NOMO-1 treated with DMSO at 0.1 percent for 48 hours (cell line): ENCODE data around the gene ANXA5.
A peak's percentile ranks its signal among the peaks of the same experiment; 100 is the strongest.
"Not testable (repeated sequence)": the region's sequence is repeated elsewhere in the genome, so short reads cannot be mapped to it uniquely, and the experiment has no call there.

Source experiments
- DNase-seq: peaks from one replicate; lab custom pipeline; 2025; ENCODE audit not compliant: unreplicated experiment; lab: John Stamatoyannopoulos, UW

Gene ANXA5

GRCh38 chr4:121679951-121680350 is 16.8 kb downstream of the ANXA5 start:
- no peak for DNase-seq

GRCh38 chr4:121679267-121679666 is 17.5 kb downstream of the ANXA5 start:
- DNase-seq: no peak

GRCh38 chr4:121677524-121677923 is 19.3 kb downstream of the ANXA5 start:
- no peak for DNase-seq

GRCh38 chr4:121676345-121677075 is 20.3 kb downstream of the ANXA5 start:
- no peak for DNase-seq

GRCh38 chr4:121675715-121676114 is 21.1 kb downstream of the ANXA5 start:
- DNase-seq: no peak

- DNase-seq: no peak
Measured at GRCh38 chr4:121674696-121675095, 22.1 kb downstream of the ANXA5 start.

DNA sequence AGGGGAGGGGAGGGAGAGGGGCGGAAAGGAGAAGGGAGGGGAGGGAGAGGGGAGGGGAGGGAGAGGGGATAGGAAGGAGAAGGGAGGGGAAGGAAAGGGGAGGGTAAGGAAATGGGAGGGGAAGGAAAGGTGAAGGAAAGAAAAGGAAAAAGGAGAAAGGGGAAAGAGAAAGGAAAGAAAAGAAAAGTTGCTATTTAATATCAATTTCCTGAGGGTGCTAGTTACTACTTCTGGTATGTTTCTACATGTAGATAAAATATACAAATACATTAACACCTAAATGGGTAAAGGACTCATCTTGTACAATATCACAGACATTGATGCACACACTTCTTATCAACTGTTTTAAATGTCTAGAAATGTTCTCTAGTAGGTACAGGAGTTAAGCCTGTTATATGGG is 22.6 kb downstream of the ANXA5 start:
- DNase-seq: no peak

GRCh38 chr4:121669163-121669550 is 27.6 kb downstream of the ANXA5 start:
- no peak for DNase-seq

DNA sequence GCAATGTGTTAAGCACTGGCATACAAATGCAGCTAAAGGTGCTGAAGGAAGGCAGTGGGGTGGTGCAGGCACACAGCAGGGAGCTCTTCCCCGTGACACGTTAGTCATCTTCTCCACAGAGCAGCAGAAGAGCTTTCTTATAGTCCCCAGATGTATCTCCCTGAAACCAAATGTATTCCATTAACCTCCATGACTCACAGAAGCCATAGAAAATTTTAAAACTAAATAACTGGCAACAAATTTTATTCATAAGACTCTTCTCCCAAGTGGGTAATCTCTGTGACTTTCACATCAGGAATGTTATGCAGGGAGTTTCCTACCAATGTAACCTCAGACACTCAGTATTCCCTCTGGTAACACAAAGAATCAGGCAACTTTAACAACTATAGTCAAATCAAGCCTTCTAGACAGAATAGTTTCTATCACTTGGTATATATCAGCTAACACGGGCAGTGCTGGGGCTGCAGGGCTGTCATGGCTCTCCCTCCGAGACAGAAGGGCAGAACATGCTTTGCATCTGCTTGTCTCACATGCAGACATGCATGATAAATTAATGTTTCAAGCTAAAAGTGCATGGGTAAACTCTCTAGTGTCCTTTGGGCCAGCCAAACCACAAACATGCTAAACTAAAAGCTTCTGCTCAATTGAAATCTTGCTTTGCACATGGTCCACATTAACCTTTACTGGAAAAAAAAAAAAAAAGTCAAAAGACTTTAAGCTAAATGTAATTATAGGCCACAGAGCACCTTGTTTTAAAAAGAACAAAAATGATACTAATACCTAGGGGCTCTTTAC is 28.2 kb downstream of the ANXA5 start:
- no peak for DNase-seq

DNA sequence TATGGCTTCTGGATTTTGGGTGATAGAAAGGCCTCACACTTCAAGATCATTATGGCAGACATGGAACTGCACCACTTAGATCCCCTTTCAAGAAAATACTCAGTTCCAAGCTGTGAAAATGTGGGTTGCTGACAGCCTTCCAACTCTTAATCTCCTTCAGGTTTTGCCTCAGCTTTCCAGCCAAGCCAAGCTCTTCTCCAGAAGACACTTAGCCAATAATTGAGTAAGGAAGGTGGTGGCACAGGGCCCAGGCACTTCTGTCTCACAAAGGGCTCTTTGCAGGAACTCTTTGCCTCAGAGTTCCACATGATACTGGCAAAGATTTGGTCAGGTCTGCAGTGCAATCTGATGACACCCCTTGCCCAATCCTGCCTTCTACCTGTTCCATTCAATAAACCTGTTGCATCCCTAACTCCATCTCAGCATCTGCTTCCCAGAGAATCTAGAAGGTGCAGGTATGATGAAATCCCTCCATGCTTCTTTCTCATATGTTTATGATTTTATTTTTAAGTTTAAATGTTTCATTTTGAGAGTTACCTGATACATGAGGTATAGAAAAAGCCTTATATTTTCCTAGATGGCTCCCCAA is 30.6 kb downstream of the ANXA5 start:
- no peak for DNase-seq

GRCh38 chr4:121665371-121665770 is 31.4 kb downstream of the ANXA5 start:
- no peak for DNase-seq

DNA sequence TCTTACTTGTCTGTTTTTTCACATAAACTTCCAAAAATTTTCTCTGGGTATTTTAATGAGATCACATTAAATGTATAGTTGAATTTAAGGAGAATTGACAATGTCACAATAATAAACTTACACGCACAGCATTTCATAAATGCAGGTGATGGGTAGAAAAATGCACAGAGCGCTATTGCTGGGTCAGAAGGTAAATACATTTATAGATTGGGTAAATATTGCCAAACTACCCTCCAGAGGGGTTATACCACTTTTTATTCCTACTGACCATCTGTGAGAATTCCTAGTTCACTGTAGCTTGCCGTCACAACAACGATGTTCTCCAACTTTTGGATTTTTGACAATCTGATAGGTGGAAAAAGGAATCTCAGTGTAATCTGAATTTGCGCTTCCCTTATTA is 34.6 kb downstream of the ANXA5 start:
- DNase-seq: no peak

- not testable (repeated sequence) for DNase-seq
Measured at GRCh38 chr4:121660175-121660933, 36.4 kb downstream of the ANXA5 start.

DNA sequence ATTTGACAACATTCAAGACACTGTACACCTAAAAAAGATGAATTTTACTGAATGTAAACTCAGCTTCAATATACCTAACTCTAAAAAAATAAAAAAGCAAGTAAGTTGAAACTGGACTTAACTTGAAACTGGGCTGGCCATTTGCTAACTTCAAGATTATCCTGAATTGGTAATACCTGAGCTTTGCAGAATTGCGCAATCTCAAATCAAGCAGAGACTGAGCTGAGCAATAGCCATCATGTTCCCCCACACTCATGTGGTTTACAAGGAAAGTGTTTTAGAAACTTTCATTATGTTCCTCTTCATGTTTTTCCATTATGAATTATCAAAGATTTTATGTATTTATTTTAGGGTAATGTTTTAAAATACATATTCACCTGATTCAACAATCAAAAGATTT is 38.7 kb downstream of the ANXA5 start:
- no peak for DNase-seq

DNA sequence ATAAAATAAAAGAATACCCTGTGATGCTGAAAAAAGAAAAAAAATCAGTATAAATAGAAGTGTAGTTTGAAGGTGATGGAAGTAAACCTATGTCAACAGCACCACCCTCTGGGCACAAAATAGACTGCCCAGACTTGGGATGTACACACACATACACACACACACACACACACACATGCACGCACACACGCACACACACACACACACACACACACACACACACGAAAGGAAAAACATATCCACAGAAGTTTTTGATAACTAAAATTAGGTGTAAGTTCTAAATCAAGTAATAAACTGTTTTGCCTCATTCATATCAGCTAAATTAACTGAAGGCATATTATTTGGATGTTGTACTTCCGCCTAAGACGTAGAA is 40.5 kb downstream of the ANXA5 start:
- peak; percentile 13 for DNase-seq

DNA sequence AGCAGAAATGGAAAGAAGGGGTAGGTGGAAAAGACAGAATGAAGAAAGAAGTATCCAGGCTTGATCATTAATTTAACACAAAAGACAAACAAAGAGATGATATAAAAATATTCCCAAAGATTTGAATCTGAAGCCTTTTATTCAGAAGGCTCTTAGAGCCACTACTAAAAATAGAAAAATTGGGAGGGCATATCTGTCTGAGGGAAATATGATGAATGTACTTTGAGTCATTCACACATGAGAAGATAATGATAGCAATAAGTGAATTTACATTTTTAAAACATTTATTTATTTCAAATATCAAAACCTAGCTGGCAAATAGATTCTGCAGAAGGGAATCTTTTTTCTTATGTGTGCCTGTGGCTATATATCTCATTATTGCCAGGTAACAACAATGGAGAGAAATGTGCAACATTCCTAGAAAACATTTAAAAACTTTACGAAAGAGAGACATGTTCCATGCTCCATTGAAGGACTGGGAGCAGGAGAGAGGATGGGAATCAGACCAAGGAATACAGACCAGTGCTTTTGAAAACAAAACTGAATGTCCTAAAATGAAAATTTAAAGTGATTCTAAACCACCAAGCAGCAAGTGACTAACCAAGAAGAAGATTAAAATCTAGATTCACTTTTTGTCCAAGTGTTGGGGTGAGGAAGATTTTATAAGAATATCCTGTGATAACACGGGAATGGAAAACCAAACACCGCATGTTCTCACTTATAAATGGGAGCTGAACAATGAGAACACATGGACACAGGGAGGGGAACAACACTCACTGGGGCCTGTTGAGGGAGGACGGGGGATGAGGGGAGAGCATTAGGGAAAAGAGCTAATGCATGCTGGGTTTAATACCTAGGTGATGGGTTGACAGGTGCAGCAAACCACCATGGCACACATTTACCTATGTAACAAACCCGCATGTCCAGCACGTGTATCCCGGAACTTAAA is 41.2 kb downstream of the ANXA5 start:
- no peak for DNase-seq

GRCh38 chr4:121654738-121655137 is 42.0 kb downstream of the ANXA5 start:
- peak; percentile 25 for DNase-seq

- DNase-seq: no peak
Measured at GRCh38 chr4:121653986-121654385, 42.8 kb downstream of the ANXA5 start.

- no peak for DNase-seq
Measured at GRCh38 chr4:121653214-121653613, 43.6 kb downstream of the ANXA5 start.

DNA sequence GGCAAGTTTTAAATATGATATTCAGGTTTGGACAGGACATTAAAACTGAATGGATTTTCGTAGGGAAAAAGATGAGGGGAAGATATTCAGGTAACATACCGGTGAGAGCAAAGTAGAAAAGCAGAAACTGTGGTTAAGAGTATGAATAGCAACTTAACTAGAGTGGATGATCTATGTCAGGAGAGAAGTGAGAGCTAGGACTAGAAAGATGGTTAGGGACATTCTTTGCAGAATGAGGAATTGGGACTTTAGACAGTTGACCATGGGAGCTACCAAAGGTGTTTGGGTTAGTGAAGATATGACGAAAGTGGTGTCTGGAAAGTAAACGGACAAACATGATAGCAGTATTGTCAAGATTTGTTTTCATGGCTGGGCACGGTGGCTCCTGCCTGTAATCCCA is 45.2 kb downstream of the ANXA5 start:
- DNase-seq: no peak
